Stomach (tissue), 4 donors: ENCODE results near the gene MARCHF3.
"Not testable (repeated sequence)": the region's sequence is repeated elsewhere in the genome, so short reads cannot be mapped to it uniquely, and the experiment has no call there.

Experiments used
- POLR2A ChIP-seq, 4 donors: fragments of 450-650 bp; IDR thresholded peaks; one replicate each; pipeline ENCODE4 v1.6.1; 2016; ENCODE audit warnings: antibody characterized with exemption in 4 of 4, control low read depth in 2 of 4, mild to moderate bottlenecking in 1 of 4, moderate library complexity in 1 of 4
- TF ChIP-seq, protein P1 (sequence below), 7 experiments: fragments of 450-650 bp in 4 of 7; fragments of 200-600 bp in 3 of 7; sonication (generic) in 3 of 7; IDR thresholded peaks; one replicate each; pipeline ENCODE4 v1.5.1; 2016 to 2019; ENCODE audit warnings: antibody characterized with exemption in 7 of 7, control low read depth in 2 of 7, mild to moderate bottlenecking in 1 of 7

DNA sequence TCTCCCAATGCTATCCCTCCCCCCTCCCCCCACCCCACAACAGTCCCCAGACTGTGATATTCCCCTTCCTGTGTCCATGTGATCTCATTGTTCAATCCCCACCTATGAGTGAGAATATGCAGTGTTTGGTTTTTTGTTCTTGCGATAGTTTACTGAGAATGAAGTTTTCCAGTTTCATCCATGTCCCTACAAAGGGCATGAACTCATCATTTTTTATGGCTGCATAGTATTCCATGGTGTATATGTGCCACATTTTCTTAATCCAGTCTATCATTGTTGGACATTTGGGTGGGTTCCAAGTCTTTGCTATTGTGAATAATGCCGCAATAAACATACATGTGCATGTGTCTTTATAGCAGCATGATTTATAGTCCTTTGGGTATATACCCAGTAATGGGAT, 139.9 kb downstream of the MARCHF3 start:
- TF ChIP-seq, protein P1, sequence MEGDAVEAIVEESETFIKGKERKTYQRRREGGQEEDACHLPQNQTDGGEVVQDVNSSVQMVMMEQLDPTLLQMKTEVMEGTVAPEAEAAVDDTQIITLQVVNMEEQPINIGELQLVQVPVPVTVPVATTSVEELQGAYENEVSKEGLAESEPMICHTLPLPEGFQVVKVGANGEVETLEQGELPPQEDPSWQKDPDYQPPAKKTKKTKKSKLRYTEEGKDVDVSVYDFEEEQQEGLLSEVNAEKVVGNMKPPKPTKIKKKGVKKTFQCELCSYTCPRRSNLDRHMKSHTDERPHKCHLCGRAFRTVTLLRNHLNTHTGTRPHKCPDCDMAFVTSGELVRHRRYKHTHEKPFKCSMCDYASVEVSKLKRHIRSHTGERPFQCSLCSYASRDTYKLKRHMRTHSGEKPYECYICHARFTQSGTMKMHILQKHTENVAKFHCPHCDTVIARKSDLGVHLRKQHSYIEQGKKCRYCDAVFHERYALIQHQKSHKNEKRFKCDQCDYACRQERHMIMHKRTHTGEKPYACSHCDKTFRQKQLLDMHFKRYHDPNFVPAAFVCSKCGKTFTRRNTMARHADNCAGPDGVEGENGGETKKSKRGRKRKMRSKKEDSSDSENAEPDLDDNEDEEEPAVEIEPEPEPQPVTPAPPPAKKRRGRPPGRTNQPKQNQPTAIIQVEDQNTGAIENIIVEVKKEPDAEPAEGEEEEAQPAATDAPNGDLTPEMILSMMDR (IDR thresholded peaks at IDR 0.05) = not testable (repeated sequence)
- TF ChIP-seq POLR2A (IDR thresholded peaks at IDR 0.05) = not testable (repeated sequence)
